ENCODE results near the gene FABP3.

The FABP3 gene

GRCh38 chr1:31412205-31412604, 39.3 kb upstream of the FABP3 start (continued):
- TF ChIP-seq ZNF513 (tag by site-specific recombination; IDR thresholded peaks at IDR 0.05) (no peak), ZBTB20 (tag by site-specific recombination; IDR thresholded peaks at IDR 0.05) (no peak), TSHZ1 (tag by site-specific recombination; IDR thresholded peaks at IDR 0.05; ENCODE audit: borderline replicate concordance) (no peak), TCF7L2 (IDR thresholded peaks at IDR 0.05; ENCODE audit: borderline replicate concordance, low read depth, low read length) (no peak), ZBTB48 (tag by site-specific recombination; IDR thresholded peaks at IDR 0.05) (peak; percentile 58), MEIS1 (CRISPR knock-in tag; IDR thresholded peaks at IDR 0.05; ENCODE audit: borderline replicate concordance) (no peak), PRDM1 (tag by site-specific recombination; IDR thresholded peaks at IDR 0.05) (no peak), BCL6B (tag by site-specific recombination; IDR thresholded peaks at IDR 0.05) (no peak), KLF17 (tag by site-specific recombination; IDR thresholded peaks at IDR 0.05) (no peak), ZNF148 (tag by site-specific recombination; IDR thresholded peaks at IDR 0.05; ENCODE audit: borderline replicate concordance) (no peak)

- POLR2A ChIA-PET = no interaction called here
These were observed 38.0 kb upstream of the FABP3 start for GRCh38 chr1:31410871-31411270.

More at GRCh38 chr1:31410871-31411270, 38.0 kb upstream of the FABP3 start:
- CTCF ChIA-PET = interaction anchor here (1.9 to 2.7 kb wide), 3 partner anchors 11 to 609 kb away, joined by 7 to 12 read pairs (median 11); no protein-coding TSS in a partner anchor
- Histone ChIP-seq H3K4me1 (ENCODE audit: control insufficient read depth, insufficient read depth, low read length) (no peaks in the 10 kb centered on the region; the same call in 1 of the 2 replicates), H3K27ac (ENCODE audit: extremely low read depth, low read depth, low read length) (no peak overlapping the region), H3K9me3 (ENCODE audit: control insufficient read depth, insufficient read depth, low read depth, low read length) (no peaks in the 10 kb centered on the region), H3K36me3 (ENCODE audit: control insufficient read depth in 2 of 2, insufficient read depth in 1 of 2, low read length in 2 of 2) (no peaks in the 10 kb centered on the region), H3K4me3 (ENCODE audit: low read depth, low read length) (no peak overlapping the region)
- TF ChIP-seq KLF1 (tag by site-specific recombination; IDR thresholded peaks at IDR 0.05) (no peak), ZNF768 (tag by site-specific recombination; IDR thresholded peaks at IDR 0.05) (no peak), CTCF (tag by site-specific recombination; IDR thresholded peaks at IDR 0.05) (no peak), SALL2 (tag by site-specific recombination; IDR thresholded peaks at IDR 0.05; ENCODE audit: borderline replicate concordance) (no peak), ZNF639 (tag by site-specific recombination; IDR thresholded peaks at IDR 0.05) (no peak), ZNF174 (tag by site-specific recombination; IDR thresholded peaks at IDR 0.05) (no peak), ZNF146 (tag by site-specific recombination; IDR thresholded peaks at IDR 0.05) (no peak), ZNF223 (tag by site-specific recombination; IDR thresholded peaks at IDR 0.05) (no peak), ZNF112 (tag by site-specific recombination; IDR thresholded peaks at IDR 0.05) (no peak), ZNF341 (tag by site-specific recombination; IDR thresholded peaks at IDR 0.05; ENCODE audit: low read depth) (no peak), SP3 (tag by site-specific recombination; IDR thresholded peaks at IDR 0.05) (no peak), ZNF776 (tag by site-specific recombination; IDR thresholded peaks at IDR 0.05; ENCODE audit: borderline replicate concordance) (no peak), ZNF23 (tag by site-specific recombination; IDR thresholded peaks at IDR 0.05; ENCODE audit: borderline replicate concordance) (no peak)

Measured in HEK293 (cell line).